GM21723 (cell line): ENCODE data around the gene VENTX.

Experiments used
- ATAC-seq: cut with Tn5 transposase; IDR thresholded peaks from one replicate; pipeline ENCODE4 v1.9.1; 2021; ENCODE audit warnings: mild to moderate bottlenecking, moderate library complexity; ENCODE audit not compliant: unreplicated experiment

The VENTX gene

DNA sequence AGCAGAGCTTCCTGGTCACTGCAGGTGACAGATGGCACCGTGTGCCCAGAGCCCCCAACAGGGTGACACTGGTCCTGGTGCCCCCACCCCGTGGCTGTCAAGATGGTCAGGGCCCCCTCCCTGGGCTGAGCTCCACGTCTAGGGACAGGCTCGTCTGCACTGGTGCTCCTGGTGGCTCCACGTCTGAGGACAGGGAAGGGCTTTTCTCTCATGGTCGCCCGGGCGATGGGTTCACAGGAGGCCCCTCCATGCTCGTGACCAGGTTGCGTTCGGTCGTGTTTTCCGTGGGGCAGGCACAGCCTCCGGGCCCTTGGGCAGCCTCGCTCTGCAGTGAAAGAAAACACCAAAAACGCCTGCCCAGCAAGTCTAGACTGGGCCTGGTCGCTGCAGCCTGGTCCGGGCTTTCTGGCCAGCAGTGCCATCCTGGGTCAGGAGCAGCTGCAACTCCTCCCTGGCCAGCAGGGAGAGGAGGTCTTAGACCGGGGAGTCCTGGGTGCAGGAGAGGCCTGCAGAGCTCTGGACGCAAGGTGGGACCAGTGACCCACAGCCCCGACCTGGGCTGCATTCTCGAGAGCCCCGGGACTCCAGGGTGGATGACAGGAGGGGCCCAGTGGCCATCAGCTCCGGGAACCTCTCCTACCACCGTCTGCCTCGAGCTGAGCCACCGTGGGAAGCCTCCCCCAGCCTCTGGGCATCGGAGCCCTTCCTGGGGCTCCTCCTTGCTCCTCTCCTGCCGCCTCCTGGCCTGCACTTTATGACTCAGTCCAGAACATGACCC is 35.5 kb upstream of the VENTX start:
- ATAC-seq: no peak

DNA sequence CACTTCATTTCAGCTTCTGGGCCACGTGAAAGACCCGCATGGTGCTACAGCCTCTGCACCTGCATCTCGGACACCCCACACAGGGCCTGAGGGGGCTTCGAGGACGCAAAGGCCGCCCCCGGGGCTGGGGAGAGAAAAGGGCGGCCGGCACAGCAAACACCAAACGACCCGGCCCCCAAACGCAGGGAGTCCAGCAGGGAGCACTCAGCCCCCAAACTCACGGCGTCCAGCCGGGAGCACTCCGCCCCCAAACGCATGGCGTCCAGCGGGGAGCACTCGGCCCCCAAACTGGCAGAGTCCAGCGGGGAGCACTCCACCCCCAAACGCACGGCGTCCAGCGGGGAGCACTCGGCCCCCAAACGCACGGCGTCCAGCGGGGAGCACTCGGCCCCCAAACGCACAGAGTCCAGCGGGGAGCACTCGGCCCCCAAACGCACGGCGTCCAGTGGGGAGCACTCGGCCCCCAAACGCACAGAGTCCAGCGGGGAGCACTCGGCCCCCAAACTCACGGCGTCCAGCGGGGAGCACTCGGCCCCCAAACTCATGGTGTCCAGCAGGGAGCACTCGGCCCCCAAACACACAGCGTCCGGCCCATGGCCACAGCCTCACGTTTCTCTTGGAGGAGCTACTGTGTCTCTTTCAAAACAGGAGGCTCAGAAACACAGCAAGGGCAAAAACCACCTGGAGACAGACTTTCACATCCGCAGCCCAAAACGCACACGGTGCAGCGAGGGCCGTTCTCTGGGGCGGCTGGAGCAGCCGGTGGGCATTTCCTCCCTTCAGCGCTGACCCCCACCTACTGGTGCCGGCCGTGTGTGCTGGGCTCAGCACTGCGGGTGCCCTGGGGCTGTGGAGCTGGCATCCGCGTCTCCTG is 34.6 kb upstream of the VENTX start:
- no peak for ATAC-seq

- no peak for ATAC-seq
Observed at GRCh38 chr10:133203652-133204195, 33.9 kb upstream of the VENTX start.

- ATAC-seq: no peak
Observed at GRCh38 chr10:133204226-133205015, 33.2 kb upstream of the VENTX start.

DNA sequence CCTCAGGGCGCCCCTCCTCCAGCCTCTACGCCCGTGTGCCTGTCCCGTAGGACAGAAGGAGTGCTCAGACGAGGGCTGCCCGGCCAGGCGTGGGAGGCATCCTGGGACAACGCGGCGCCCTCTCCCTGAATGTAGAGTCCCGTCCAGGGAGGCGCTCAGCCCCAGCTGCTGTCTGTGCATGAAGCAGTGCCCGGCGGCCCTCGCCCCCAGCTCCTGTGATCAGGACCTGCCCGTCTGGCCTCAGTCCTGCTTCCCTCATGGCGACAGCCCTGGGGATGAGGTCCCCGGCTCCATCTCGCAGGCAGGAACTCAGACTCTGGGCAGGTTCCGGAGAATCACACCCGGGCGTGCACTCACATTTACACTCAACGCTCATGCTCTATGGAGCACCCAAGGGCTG is 32.5 kb upstream of the VENTX start:
- ATAC-seq: no peak

DNA sequence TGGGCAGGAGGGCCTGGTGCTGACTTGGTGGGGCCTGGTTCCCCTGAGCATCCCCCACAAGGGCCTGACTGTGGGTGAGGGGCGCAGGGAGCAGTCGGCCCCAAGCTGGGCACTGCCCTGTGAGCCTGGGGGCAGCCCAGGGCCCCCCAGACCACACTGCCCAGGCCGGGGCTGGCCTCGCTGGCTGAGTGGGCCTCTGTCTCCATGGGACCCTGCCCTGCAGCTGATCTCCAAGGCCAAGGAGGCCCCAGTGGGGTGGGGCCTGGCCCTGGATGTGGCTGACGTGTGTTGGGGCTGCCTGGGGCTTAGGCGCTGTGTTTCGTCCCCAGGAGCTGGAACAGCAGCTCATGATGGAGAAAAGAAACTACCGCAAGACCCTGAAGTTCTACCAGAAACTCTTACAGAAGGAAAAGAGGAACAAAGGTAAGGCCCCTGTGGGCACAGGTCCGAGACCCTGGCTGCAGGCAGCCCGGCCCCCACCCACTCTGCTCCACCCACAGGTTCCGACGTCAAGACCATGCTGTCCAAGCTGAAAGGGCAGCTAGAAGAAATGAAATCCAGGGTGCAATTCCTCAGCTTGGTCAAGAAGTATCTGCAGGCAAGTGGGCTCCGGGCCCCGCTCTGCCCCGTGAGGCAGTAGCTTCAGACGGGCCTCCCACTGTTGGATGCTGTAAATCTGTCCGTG is 31.2 kb upstream of the VENTX start:
- no peak for ATAC-seq

DNA sequence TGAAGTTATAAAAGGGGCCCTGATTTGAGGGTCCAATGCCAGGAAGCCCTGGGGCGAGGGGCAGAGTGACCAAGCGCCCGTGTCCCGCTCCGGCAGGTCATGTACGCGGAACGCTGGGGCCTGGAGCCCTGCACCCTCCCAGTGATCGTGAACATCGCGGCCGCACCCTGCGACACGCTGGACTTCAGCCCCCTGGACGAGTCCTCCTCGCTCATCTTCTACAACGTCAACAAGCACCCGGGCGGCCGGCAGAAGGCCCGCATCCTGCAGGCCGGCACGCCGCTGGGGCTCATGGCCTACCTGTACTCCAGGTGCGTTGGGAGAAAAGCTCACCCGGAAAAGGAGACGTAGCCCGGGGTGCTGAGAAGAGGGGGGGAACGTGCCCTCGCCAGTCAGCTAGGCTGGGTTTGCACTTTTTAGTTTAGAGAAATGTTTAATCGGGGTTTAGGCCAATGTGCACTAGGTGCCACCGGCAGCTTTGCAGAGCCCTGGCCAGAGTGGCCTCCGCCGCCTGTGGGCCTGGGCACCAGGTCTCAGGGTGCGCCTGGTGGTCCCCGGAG is 30.5 kb upstream of the VENTX start:
- ATAC-seq: no peak

DNA sequence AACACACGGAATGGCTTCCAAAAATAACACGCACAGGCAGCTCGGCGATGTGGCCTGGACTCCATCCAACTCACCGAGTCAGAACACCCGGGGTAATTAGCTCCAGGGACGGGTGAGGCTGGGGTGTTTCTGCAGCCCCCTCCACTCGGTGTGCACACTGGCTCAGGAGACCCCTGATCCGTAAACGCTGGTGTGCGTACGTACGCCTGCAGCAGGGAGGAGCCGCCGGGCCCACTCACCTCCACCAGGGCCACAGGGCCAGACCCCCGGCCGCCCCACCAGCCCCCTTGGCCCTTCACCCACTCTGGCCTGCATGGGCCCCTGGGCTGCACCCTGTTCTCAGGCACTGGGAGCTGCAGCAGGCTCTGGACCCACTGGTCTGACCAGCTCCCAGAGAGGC is 30.0 kb upstream of the VENTX start:
- no peak for ATAC-seq

GRCh38 chr10:133208466-133208865 is 29.2 kb upstream of the VENTX start:
- ATAC-seq: no peak

- ATAC-seq: no peak
Observed at GRCh38 chr10:133209117-133209516, 28.5 kb upstream of the VENTX start.

GRCh38 chr10:133209641-133210040 is 28.0 kb upstream of the VENTX start:
- ATAC-seq: no peak

DNA sequence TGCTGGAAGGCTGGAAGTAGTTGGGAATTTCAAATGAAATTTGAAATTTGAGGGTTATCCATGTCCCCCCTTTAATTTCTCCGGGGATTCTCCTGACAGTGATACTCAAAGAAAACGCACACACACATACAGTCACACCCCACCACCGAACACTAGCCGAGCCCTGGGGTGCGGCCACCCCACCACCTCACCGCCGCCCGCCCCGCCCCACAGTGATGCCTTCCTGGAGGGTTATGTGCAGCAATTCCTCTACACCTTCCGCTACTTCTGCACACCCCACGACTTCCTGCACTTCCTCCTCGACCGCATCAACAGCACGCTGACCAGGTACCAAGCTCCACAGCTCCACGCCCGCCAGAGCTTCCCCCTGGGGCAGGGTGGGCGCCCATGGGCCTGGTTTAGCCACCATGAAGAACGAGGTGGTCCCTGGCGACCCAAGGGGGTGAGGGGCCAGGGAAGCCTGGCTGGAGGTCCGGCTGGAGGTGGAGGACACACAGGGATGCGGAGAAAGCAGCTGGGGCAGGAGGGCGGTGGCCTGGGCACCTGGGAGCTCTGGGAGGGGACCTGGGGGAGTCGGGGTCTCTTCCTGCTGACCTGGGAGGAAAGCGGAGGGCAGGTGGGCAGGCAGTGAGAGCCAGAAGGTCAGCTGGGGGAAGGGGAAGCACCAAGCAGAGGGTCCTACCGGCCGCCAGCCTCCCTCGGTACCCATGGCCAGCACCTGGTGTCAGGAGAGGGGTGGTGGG is 27.1 kb upstream of the VENTX start:
- no peak for ATAC-seq

DNA sequence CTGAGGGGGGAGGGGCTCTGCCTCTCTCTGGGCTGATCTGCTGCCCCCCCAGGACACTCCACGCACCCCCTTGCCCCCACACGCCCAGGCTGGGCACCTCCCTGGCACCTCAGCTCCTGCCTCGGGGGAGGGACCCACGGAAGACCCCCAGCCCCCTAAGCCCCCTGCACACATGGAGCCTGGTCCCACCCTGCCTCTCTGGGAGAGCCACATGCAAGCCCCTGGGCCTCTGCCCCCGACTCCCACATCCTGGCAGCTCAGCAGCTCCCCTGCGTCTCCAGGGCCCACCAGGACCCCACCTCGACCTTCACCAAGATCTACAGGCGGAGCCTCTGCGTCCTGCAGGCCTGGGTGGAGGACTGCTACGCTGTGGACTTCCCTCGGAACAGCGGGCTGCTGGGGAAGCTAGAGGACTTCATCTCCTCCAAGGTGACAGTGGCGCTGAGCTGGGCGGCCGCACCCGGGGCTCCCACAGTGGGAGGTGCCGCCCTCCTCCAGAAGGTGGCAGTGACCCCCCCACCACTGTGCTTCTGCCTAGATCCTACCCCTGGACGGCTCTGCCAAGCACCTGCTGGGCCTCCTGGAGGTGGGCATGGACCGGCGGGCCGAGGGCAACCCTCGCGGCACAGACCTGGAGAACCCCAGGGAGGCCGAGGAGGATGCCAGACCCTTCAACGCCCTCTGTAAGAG is 26.4 kb upstream of the VENTX start:
- ATAC-seq: no peak

DNA sequence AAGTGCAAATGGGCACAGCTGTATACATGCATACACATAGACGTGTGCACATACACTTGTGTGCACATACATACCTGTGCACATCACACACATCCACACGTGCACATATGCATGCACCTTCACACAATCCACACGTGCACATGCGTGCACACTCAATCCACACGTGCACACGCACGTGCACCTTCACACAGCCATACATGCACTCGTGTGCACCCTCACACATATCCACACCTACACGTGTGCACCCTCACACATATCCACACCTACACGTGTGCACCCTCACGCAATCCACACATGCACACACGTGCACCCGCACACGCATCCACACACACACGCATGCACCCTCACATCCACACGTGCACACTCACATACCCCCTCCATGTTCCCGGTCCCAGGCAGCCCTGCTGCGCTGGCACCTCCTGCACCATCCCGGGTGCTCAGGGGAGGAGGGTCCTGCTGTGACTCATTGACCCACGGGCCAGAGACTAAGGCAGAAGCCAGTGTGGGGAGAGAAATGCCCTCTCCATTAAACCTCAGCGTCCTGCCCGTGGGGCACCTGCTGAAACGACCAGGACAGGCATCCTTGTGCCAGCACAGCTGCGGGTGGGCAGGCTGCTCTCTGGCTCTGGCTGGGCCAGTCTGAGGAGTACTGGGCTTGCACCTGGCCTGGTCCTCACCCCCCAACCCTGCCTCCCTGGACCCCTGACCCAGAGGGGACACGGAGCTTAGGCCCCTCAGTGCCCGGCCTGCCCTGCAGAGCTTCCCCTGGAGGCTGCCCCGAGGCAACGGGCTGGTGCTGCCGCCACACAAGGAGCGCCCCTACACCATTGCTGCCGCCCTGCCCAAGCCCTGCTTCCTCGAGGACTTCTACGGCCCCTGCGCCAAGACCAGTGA is 25.4 kb upstream of the VENTX start:
- ATAC-seq: no peak

DNA sequence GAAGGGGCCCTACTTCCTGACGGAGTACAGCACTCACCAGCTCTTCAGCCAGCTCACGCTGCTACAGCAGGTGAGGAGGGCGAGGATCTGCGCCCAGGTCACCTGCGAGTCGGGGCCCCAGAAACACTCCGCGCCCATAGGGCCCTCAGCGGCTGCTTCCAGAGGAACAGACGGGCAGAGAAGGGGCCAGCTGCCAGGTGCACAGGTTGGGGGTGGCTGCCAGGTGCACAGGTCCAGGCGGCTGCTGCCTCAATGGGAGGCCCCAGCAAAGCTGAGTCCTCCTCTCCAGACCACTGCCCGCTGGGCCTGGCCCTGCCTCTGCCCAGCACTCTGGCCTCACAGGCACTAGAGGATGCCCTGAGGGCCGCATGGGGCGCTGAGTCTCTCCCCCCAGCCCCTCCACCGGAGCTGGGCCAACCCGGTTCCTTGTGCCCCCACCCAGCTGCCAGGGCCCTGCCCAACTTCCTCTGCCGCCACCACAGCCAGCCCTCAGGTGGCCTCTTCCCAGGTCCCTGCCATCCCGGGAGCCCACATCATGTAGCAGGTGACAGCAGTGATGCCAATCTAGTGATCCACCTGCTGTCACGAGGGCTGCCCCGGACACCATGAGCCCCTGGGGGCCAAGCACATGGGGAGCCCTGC is 24.7 kb upstream of the VENTX start:
- no peak for ATAC-seq

DNA sequence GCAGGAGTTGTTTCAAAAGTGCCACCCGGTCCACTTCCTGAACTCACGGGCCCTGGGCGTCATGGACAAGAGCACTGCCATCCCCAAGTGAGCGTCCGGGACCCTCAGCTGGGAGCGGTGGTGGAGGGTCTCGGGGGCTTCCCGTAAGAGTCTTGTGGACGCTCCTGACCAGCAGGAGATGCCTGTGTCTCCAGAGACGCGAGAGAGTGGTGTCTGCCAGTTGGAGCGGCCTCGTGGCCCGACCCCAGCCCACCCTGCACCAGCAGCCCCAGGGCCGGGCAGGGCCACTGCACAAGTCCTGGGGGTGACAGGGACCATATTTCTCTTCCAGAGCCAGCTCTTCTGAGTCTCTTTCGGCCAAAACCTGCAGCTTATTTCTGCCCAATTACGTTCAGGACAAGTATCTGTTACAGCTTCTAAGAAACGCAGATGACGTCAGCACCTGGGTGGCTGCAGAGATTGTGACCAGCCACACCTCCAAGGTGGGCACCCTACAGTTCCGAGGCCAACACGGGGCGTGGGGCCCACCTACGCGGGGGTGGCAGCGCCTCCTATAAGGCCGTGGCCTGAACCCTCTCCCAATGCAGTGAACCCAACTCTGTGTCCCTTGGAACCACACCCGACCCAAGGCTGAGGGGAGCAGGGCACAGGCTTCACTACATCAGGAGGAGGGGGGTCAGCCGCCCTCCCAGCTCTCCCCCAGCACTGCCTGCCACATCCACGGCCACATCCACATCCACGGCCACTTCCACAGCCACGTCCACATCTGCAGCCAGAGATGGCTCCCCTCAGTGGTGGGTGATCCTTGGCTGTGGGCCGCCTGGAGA is 23.8 kb upstream of the VENTX start:
- no peak for ATAC-seq
